GM23248 (cell line): Measurements from ENCODE around the gene TET3. TPM values are rescaled to one million over a fixed set of nuclear protein-coding genes. Genes with fewer than 3 reads are reported as not detected.

ENCODE experiments used
- DNase-seq: peaks from one replicate; pipeline ENCODE4 v3.0.0-alpha.2; 2015
- H2AFZ ChIP-seq: fragments of 200-600 bp; sonication (generic); 2 replicates; pipeline ENCODE4 v1.6.1; 2016; ENCODE audit warnings: antibody characterized with exemption
- H3F3A ChIP-seq: fragments of 200-600 bp; sonication (generic); 2 replicates; pipeline ENCODE4 v1.6.1; 2016; ENCODE audit warnings: mild to moderate bottlenecking, antibody characterized with exemption, mixed run types; ENCODE audit not compliant: insufficient read depth
- H3K27ac ChIP-seq: fragments of 200-600 bp; sonication (generic); 2 replicates; pipeline ENCODE4 v1.5.1; 2016; ENCODE audit warnings: mild to moderate bottlenecking
- H3K27me3 ChIP-seq: fragments of 200-600 bp; sonication (generic); replicated peaks from 2 replicates; pipeline ENCODE4 v1.6.1; 2016; ENCODE audit warnings: mild to moderate bottlenecking; ENCODE audit not compliant: insufficient read depth
- H3K36me3 ChIP-seq: fragments of 200-600 bp; sonication (generic); 2 replicates; pipeline ENCODE4 v1.6.1; 2016; ENCODE audit warnings: low read depth, mild to moderate bottlenecking
- H3K4me1 ChIP-seq: fragments of 200-600 bp; sonication (generic); 2 replicates; pipeline ENCODE4 v1.6.1; 2016; ENCODE audit warnings: mild to moderate bottlenecking; ENCODE audit not compliant: insufficient read depth
- H3K4me2 ChIP-seq: fragments of 200-600 bp; sonication (generic); one replicate; pipeline ENCODE4 v1.6.1; 2016; ENCODE audit warnings: mild to moderate bottlenecking; ENCODE audit not compliant: unreplicated experiment
- H3K4me3 ChIP-seq: fragments of 200-600 bp; sonication (generic); 2 replicates; pipeline ENCODE4 v1.5.1; 2016; ENCODE audit warnings: mild to moderate bottlenecking
- H3K79me2 ChIP-seq: fragments of 200-600 bp; sonication (generic); 2 replicates; pipeline ENCODE4 v1.6.1; 2016; ENCODE audit warnings: mild to moderate bottlenecking; ENCODE audit not compliant: insufficient read depth
- H3K9ac ChIP-seq: fragments of 200-600 bp; sonication (generic); 2 replicates; pipeline ENCODE4 v1.6.1; 2016; ENCODE audit warnings: mild to moderate bottlenecking
- H3K9me2 ChIP-seq: fragments of 200-600 bp; sonication (generic); 2 replicates; pipeline ENCODE4 v1.6.1; 2016; ENCODE audit warnings: mixed run types, mild to moderate bottlenecking, moderate library complexity; ENCODE audit not compliant: insufficient read depth
- H3K9me3 ChIP-seq: fragments of 200-600 bp; sonication (generic); one replicate; pipeline ENCODE4 v1.6.1; 2017; ENCODE audit warnings: low read depth
- H4K20me1 ChIP-seq: fragments of 200-600 bp; sonication (generic); 2 replicates; pipeline ENCODE4 v1.6.0; 2016; ENCODE audit not compliant: insufficient read depth
- EZH2 ChIP-seq: fragments of 200-600 bp; sonication (generic); IDR thresholded peaks from 2 replicates; pipeline ENCODE4 v1.6.1; 2018; ENCODE audit warnings: antibody characterized with exemption, mild to moderate bottlenecking; ENCODE audit not compliant: insufficient read depth, poor library complexity, severe bottlenecking
- EZH2phosphoT487 ChIP-seq: fragments of 200-600 bp; sonication (generic); IDR thresholded peaks from 2 replicates; pipeline ENCODE4 v1.6.1; 2018; ENCODE audit warnings: antibody characterized with exemption, moderate library complexity, mild to moderate bottlenecking, low read depth; ENCODE audit not compliant: insufficient read depth
- WGBS, 2 experiments: methylation state at CpG; one replicate each; pipeline ENCODE4 v1.1.6; 2015 to 2017; ENCODE audit warnings: low lambda C conversion rate in 2 of 2, low coverage in 1 of 2; ENCODE audit errors: missing lambda C conversion rate in 2 of 2; 5-methylcytosine and 5-hydroxymethylcytosine counted together
- in situ Hi-C: fragments of 300-500 bp; cut with MboI; formaldehyde crosslinking; loops from 2 replicates; pipeline ENCODE4 v1.15.0; 2020
- polyA plus RNA-seq: library from polyadenylated mRNA; unstranded; fragments of >200 nt; fragmentation: Nextera tagmentation; extraction: Ambion mirVana; gene quantifications from 2 replicates; pipeline ENCODE4 v1.2.1, GENCODE V29; 2016
- total RNA-seq: library from RNA; depleted of rRNA; stranded (reverse); fragments of >200 nt; shearing (Covaris generic); gene quantifications from 2 replicates; pipeline ENCODE4 v1.2.3, GENCODE V29; 2014; rRNA removed

The TET3 gene
- total RNA-seq, result 2.9 and 4.3 TPM in 2 replicates
- 1.3 TPM in 2 replicates for polyA plus RNA-seq

- no peaks in the 10 kb centered on the region for H4K20me1 ChIP-seq
- TF ChIP-seq EZH2phosphoT487 (no peak), EZH2 (no peak)
- H3K4me2 ChIP-seq, result peak within 1 kb of the TSS; percentile 81
- H3F3A ChIP-seq, result peaks cover 25% of the 10 kb centered on the region
- H3K4me3 ChIP-seq, result peak within 1 kb of the TSS; percentile 76
- H3K27me3 ChIP-seq, result no peaks in the 10 kb centered on the region
- no peak within 1 kb of the TSS for H3K27ac ChIP-seq
- no peaks in the 10 kb centered on the region for H3K36me3 ChIP-seq
- H2AFZ ChIP-seq, result peak within 1 kb of the TSS; percentile 87
- peak; percentile 57 for DNase-seq
- H3K9me3 ChIP-seq, result no peaks in the 10 kb centered on the region
- in situ Hi-C loops, result no loop called here
- 4 to 12% methylated on average over 34 to 47 of the region's 85 CpGs for WGBS, 2 experiments
- H3K9me2 ChIP-seq, result no peaks in the 10 kb centered on the region
- H3K9ac ChIP-seq, result peak within 1 kb of the TSS; percentile 67
- H3K79me2 ChIP-seq, result peaks cover 5% of the 10 kb centered on the region; the same call in 1 of the 2 replicates
- peaks cover 26% of the 10 kb centered on the region for H3K4me1 ChIP-seq
These were observed at the start of gene TET3 for GRCh38 chr2:73984203-73984921. Gene TET3, plus strand, starts transcription at chr2:73984910. Its CDS starts 1,494 bp downstream, at chr2:73986404.

DNA sequence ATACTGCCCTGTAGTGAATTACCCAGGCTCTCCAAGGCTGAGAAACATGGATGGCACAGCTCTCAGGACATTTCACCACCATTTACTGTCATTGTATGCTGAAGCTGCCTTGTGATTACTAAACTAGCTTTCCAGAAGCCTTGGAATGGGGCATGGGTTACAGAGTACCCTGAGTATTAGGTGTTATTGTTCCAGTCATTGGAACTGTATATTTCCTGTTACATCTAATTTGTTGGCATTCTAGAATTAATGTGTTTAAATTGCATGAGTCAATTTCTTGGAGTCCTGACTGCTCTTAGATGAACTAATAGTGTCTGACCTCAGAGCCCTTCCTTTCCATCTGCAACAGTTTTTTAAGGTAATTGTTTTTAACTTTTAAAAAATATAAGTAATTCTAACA is 49.1 kb upstream of the TET3 start:
- Histone ChIP-seq H3K9ac (no peak overlapping the region), H4K20me1 (peaks cover 44% of the 10 kb centered on the region), H3K27ac (no peak overlapping the region), H3K4me2 (no peak overlapping the region), H2AFZ (no peak overlapping the region), H3F3A (peaks cover 73% of the 10 kb centered on the region), H3K27me3 (no peaks in the 10 kb centered on the region), H3K9me3 (no peaks in the 10 kb centered on the region), H3K36me3 (no peaks in the 10 kb centered on the region), H3K4me1 (peaks cover 63% of the 10 kb centered on the region), H3K79me2 (peaks cover 80% of the 10 kb centered on the region), H3K4me3 (no peak overlapping the region), H3K9me2 (no peaks in the 10 kb centered on the region)
- peak; percentile 36 for DNase-seq
- TF ChIP-seq EZH2, result no peak
- TF ChIP-seq EZH2phosphoT487, result no peak
- in situ Hi-C loops, result no loop called here

GRCh38 chr2:73937103-73937885 is 47.4 kb upstream of the TET3 start:
- Histone ChIP-seq H3K4me3 (no peak overlapping the region), H3K79me2 (peaks cover 89% of the 10 kb centered on the region), H3K27me3 (no peaks in the 10 kb centered on the region), H3K9me2 (no peaks in the 10 kb centered on the region), H3K4me1 (peaks cover 56% of the 10 kb centered on the region), H3K36me3 (no peaks in the 10 kb centered on the region), H3K27ac (no peak overlapping the region), H3K9ac (no peak overlapping the region), H4K20me1 (peaks cover 52% of the 10 kb centered on the region), H2AFZ (no peak overlapping the region), H3K4me2 (no peak overlapping the region), H3K9me3 (no peaks in the 10 kb centered on the region), H3F3A (peaks cover 64% of the 10 kb centered on the region)
- no peak for DNase-seq
- in situ Hi-C loops, result no loop called here
- WGBS, 2 experiments, result 88 to 92% methylated on average over 4 of the region's 4 CpGs
- TF ChIP-seq EZH2, result no peak
- TF ChIP-seq EZH2phosphoT487, result no peak

- H3K4me1 ChIP-seq, result peaks cover 50% of the 10 kb centered on the region
- no peaks in the 10 kb centered on the region for H3K27me3 ChIP-seq
- H3K9me3 ChIP-seq, result no peaks in the 10 kb centered on the region
- no peak overlapping the region for H3K27ac ChIP-seq
- peak; percentile 42 for DNase-seq
- in situ Hi-C loops, result no loop called here
- H3K4me3 ChIP-seq, result no peak overlapping the region
- H4K20me1 ChIP-seq, result peaks cover 48% of the 10 kb centered on the region
- no peaks in the 10 kb centered on the region for H3K9me2 ChIP-seq
- H3K4me2 ChIP-seq, result no peak overlapping the region
- peaks cover 87% of the 10 kb centered on the region for H3K79me2 ChIP-seq
- no peak for TF ChIP-seq EZH2phosphoT487
- no peak for TF ChIP-seq EZH2
- H3K9ac ChIP-seq, result no peak overlapping the region
- no peaks in the 10 kb centered on the region for H3K36me3 ChIP-seq
- peaks cover 58% of the 10 kb centered on the region for H3F3A ChIP-seq
- H2AFZ ChIP-seq, result no peak overlapping the region
These were observed 46.8 kb upstream of the TET3 start for GRCh38 chr2:73937899-73938298.
